HG03457 (cell line): ENCODE measurements around the gene ZP3.
"Not testable (repeated sequence)": the region's sequence is repeated elsewhere in the genome, so short reads cannot be mapped to it uniquely, and the experiment has no call there.

Source experiments
- ATAC-seq: cut with Tn5 transposase; IDR thresholded peaks from one replicate; pipeline ENCODE4 v1.9.1; 2021; ENCODE audit warnings: moderate number of reproducible peaks; ENCODE audit not compliant: unreplicated experiment

ZP3 gene

DNA sequence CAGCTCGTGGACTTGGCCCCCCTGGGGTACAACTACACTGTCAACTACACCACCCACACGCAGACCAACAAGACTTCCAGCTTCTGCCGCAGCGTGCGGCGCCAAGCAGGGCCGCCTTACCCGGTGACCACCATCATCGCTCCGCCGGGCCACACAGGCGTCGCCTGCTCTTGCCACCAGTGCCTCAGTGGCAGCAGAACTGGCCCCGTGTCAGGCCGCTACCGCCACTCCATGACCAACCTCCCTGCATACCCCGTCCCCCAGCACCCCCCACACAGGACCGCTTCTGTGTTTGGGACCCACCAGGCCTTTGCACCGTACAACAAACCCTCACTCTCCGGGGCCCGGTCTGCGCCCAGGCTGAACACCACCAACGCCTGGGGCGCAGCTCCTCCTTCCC lies 57.9 kb downstream of the ZP3 start:
- not testable (repeated sequence) for ATAC-seq

DNA sequence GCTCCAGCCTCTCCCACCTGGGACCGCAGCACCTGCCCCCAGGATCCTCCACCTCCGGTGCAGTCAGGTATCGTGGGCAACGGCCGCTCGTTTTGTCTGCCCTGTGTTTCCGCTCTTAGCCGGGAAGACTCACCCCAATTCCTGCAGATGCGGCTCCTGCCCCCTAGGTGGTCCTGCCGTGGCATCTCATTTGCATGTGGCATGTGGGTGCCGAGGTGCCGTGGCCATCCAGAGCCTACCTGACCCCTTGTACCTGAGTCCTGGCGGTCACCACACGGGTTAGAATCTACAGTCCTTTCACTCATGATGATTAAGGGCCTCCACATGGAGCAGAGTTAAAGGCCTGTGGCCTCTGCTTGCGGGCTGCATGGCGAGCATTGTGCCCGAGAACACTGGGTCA lies 58.3 kb downstream of the ZP3 start:
- ATAC-seq = not testable (repeated sequence)

- not testable (repeated sequence) for ATAC-seq
Measured at GRCh38 chr7:76484456-76484855, 59.7 kb downstream of the ZP3 start.

GRCh38 chr7:76485822-76486610 lies 61.3 kb downstream of the ZP3 start:
- ATAC-seq = not testable (repeated sequence)

GRCh38 chr7:76486618-76487017 lies 61.9 kb downstream of the ZP3 start:
- ATAC-seq = peak; percentile 97

DNA sequence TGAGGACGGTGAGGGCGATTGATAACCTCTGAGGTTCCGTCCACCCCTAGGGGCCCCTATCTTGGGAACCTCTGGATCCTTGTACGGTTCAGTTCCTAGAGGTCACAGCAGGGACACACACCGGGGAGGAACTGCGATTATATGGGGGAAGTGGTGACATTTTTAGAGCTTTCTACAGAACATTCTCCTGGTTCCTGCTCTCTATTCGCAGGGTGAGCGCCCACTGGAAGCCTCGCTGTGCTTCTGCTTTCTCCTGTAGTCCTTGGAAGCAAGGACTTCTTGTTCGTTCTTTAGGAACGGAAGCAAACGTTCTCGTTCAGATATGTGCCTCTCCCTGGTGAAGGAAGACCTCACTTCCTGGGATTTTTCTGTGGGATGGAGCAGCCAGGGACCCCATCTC lies 63.2 kb downstream of the ZP3 start:
- ATAC-seq = not testable (repeated sequence)
